GM20431 (cell line): ENCODE results near the gene LITAFD.
"Not testable (repeated sequence)": the region's sequence is repeated elsewhere in the genome, so short reads cannot be mapped to it uniquely, and the experiment has no call there.

Experiments
- in situ Hi-C: fragments of 300-500 bp; cut with MseI, MboI; formaldehyde crosslinking; loops from one replicate; pipeline ENCODE4 v1.15.0; 2020; ENCODE audit warnings: low sequenced_read_pairs; ENCODE audit not compliant: unreplicated experiment

The LITAFD gene

GRCh38 chr16:8869212-8869987, 12.8 kb upstream of the LITAFD start:
- in situ Hi-C loops, result no loop called here

GRCh38 chr16:8869988-8870241, 12.2 kb upstream of the LITAFD start:
- in situ Hi-C loops, result not testable (repeated sequence)

- in situ Hi-C loops, result no loop called here
Measured at GRCh38 chr16:8872071-8872470, 10.1 kb upstream of the LITAFD start.

GRCh38 chr16:8872967-8873865, 8.9 kb upstream of the LITAFD start:
- in situ Hi-C loops, result no loop called here

- in situ Hi-C loops, result not testable (repeated sequence)
Measured at GRCh38 chr16:8873866-8874195, 8.3 kb upstream of the LITAFD start.

GRCh38 chr16:8874388-8874787, 7.8 kb upstream of the LITAFD start:
- in situ Hi-C loops, result no loop called here

GRCh38 chr16:8875317-8875716, 6.8 kb upstream of the LITAFD start:
- in situ Hi-C loops, result loop anchor here (25.0 kb wide), 2 partner anchors 213 to 313 kb away; partner anchors contain the start of gene ABAT

- in situ Hi-C loops, result loop anchor here (25.0 kb wide), 2 partner anchors 216 to 316 kb away; partner anchors contain the start of gene ABAT
Measured at GRCh38 chr16:8877894-8878522, 4.1 kb upstream of the LITAFD start.

GRCh38 chr16:8878523-8878911, 3.6 kb upstream of the LITAFD start:
- in situ Hi-C loops, result loop anchor here (25.0 kb wide), 2 partner anchors 216 to 316 kb away; partner anchors contain the start of gene ABAT

- in situ Hi-C loops, result loop anchor here (25.0 kb wide), 2 partner anchors 219 to 319 kb away; partner anchors contain the start of gene ABAT
Measured at GRCh38 chr16:8880839-8881510, 1.2 kb upstream of the LITAFD start.

GRCh38 chr16:8882725-8883377, 700 bp downstream of the LITAFD start:
- in situ Hi-C loops, result loop anchor here (25.0 kb wide), 2 partner anchors 221 to 321 kb away; partner anchors contain the start of gene ABAT

- in situ Hi-C loops, result loop anchor here (25.0 kb wide), 2 partner anchors 224 to 324 kb away; partner anchors contain the start of gene ABAT
Measured at GRCh38 chr16:8885674-8886592, 3.8 kb downstream of the LITAFD start.

- in situ Hi-C loops, result loop anchor here (25.0 kb wide), 2 partner anchors 225 to 325 kb away; partner anchors contain the start of gene ABAT
Measured at GRCh38 chr16:8886593-8887430, 4.7 kb downstream of the LITAFD start.

GRCh38 chr16:8887431-8887765, 5.2 kb downstream of the LITAFD start:
- in situ Hi-C loops, result loop anchor here (25.0 kb wide), 2 partner anchors 225 to 325 kb away; partner anchors contain the start of gene ABAT

- in situ Hi-C loops, result loop anchor here (25.0 kb wide), 2 partner anchors 226 to 326 kb away; partner anchors contain the start of gene ABAT
Measured at GRCh38 chr16:8887952-8888560, 5.9 kb downstream of the LITAFD start.

- in situ Hi-C loops, result loop anchor here (25.0 kb wide), 2 partner anchors 227 to 327 kb away; partner anchors contain the start of gene ABAT
Measured at GRCh38 chr16:8888951-8889892, 7.1 kb downstream of the LITAFD start.
